ENCODE measurements around the gene BGLAP.

Gene BGLAP

DNA sequence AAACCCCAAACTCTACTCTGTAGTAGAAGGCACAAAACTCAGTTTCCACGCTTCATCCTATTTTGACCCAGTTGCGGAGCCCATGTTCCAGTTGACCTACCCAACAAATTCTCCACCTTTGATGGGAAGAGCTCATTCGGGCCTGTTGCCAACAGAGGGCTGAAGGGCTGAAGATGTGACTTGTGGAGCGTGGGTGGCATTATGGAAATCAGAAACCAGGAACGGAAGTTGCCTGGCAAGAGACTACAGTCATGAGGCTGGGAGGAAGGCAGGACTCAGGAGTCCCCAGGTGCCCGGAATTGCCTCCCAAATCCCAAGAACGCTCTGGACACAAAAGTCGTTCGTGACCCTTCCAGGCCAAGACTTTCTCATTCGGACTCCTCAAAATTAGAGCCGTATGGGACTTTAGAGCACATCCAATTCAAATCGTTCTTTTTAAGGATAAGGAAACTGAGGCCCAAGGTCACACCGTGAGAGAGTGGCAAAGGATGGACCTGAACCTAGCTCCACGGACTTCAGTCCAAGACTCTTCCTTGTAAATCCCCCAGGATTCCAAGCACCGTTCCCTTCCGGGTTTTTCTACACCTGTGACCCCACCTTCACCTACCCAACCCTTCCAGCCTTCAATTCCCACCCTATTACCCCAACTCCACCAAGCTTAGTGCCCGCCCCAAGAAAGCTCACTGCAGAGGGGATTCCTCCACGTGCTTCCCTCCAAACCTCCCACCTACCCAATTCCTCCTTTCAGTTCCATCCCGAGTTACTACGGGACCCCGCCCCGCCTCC lies 39.9 kb downstream of the BGLAP start:
- TF ChIP-seq, protein P1, sequence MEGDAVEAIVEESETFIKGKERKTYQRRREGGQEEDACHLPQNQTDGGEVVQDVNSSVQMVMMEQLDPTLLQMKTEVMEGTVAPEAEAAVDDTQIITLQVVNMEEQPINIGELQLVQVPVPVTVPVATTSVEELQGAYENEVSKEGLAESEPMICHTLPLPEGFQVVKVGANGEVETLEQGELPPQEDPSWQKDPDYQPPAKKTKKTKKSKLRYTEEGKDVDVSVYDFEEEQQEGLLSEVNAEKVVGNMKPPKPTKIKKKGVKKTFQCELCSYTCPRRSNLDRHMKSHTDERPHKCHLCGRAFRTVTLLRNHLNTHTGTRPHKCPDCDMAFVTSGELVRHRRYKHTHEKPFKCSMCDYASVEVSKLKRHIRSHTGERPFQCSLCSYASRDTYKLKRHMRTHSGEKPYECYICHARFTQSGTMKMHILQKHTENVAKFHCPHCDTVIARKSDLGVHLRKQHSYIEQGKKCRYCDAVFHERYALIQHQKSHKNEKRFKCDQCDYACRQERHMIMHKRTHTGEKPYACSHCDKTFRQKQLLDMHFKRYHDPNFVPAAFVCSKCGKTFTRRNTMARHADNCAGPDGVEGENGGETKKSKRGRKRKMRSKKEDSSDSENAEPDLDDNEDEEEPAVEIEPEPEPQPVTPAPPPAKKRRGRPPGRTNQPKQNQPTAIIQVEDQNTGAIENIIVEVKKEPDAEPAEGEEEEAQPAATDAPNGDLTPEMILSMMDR (conservative IDR thresholded peaks at IDR 0.05; ENCODE audit: control insufficient read depth, insufficient read depth, low read depth, low read length) = no peak
- H3K4me3 ChIP-seq (ENCODE audit: control insufficient read depth, low read depth, low read length) = peak overlapping the region; percentile 97
- peak; percentile 46 for DNase-seq (ENCODE audit: low read depth)

DNA sequence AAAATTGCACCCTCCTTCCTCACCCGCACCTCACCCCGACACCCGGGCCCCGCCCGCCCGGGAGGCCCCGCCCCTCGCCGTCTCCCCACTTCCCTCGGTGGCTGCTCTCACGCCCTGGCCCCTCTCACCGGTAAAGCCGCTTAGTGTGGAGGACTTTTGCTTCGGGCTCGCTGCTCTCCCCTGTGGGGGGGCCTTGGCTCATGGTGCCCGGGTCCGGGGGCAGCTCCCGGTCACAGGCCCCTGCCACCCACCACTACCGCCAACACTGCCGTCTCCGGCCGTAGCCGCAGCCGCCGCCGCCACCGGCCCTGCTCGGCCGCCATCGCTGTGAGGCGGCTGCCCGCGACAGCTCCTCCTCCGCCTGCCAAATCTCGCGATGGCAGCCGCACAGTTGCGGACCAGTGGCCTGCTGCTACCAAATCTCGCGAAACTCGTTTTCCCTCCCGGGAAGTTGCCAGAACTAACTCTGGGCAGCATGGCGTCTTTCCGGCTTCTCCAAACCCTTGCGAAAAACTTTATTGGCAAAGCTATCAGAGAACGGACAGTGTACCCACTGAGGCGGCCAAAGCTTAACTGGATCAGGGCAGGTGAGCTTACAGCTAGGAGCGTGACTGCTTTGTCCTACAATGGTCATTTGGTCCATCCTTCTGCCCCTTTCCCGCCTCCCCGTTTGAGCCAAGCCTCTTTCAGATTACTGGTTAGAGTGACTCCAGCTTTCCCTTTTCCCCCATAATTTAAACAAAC lies 40.7 kb downstream of the BGLAP start, which contains the start of gene SMG5:
TSS of gene SMG5 (minus strand) at position 347 of the 744 bp plus-strand sequence. CDS start at position 202, 145 bp downstream.
- peak; percentile 99 for DNase-seq (ENCODE audit: low read depth)
- peak within 1 kb of the TSS; percentile 97 for H3K4me3 ChIP-seq (ENCODE audit: control insufficient read depth, low read depth, low read length)
- TF ChIP-seq, protein P1 (conservative IDR thresholded peaks at IDR 0.05; ENCODE audit: control insufficient read depth, insufficient read depth, low read depth, low read length) = no peak

DNA sequence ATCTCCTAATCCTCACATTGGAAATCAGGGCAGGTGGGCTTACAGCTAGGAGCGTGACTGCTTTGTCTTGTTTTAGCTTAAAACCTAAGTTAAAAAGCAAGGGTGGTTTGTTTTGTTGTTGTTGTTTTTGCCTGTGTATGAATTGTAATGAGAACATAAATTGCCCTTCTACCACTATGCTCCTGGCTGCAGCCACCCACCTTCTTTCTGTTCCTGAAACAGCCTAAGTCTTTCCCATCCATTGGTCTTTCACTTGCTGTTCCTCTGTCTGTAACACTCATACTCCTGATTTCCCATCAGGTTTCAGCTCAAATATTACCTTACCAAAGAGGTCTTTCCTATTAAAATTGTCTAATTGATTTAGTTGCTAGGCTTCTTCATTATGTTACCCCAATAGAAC lies 41.5 kb downstream of the BGLAP start:
- peak overlapping the region; percentile 93 for H3K4me3 ChIP-seq (ENCODE audit: control insufficient read depth, low read depth, low read length)
- TF ChIP-seq, protein P1 (conservative IDR thresholded peaks at IDR 0.05; ENCODE audit: control insufficient read depth, insufficient read depth, low read depth, low read length) = no peak

DNA sequence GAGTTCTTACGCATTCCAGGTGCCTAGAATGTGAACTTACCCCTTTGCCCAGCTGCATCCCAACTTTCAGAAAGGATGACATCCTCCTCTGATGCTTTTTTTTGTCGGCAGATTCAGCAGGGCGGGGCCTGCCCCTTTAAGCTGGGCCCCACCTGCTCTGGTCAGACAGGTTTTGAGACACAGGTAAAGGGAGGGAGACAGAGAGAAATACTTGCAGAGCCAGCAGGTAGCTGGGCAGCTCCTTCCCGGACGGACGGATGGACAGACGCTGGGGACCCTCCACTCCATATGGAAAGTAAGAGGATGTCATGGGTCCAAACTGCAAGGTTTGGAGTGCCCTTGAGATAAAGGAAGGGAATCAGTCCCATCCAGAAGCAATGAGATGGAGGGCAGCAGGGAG lies 42.1 kb downstream of the BGLAP start, which contains the start of gene TMEM79:
TSS of gene TMEM79 (plus strand) at position 214 of the 400 bp plus-strand sequence. CDS start 902 bp downstream, outside the sequence.
- TF ChIP-seq, protein P1 (conservative IDR thresholded peaks at IDR 0.05; ENCODE audit: control insufficient read depth, insufficient read depth, low read depth, low read length) = no peak
- no peak for DNase-seq (ENCODE audit: low read depth)
- peak within 1 kb of the TSS; percentile 93 for H3K4me3 ChIP-seq (ENCODE audit: control insufficient read depth, low read depth, low read length)

More for the DNA sequence above, 41.5 kb downstream of the BGLAP start:
- no peak for DNase-seq (ENCODE audit: low read depth)

DNA sequence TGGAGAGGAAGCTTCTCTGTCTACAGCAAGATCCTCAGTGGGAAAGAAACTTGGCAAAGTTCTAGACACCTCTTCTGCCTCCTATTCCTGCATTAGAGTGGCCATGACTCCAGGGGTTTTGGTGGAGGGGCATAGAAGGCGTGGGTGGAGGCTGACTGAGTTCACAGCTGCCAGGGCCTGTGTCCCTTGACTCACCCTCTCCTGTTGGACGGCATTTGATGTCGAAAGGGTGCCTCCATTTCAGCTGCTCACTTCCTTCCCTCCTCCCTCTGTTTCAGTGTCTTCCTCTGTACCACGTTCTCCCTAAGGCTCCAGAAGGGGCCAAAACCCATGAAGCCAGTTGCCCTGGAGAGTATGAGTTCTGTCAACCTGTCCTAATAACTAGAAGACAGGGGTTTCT lies 42.8 kb downstream of the BGLAP start:
- peak; percentile 62 for DNase-seq (ENCODE audit: low read depth)
- no peak overlapping the region for H3K4me3 ChIP-seq (ENCODE audit: control insufficient read depth, low read depth, low read length)
- TF ChIP-seq, protein P1 (conservative IDR thresholded peaks at IDR 0.05; ENCODE audit: control insufficient read depth, insufficient read depth, low read depth, low read length) = no peak

DNA sequence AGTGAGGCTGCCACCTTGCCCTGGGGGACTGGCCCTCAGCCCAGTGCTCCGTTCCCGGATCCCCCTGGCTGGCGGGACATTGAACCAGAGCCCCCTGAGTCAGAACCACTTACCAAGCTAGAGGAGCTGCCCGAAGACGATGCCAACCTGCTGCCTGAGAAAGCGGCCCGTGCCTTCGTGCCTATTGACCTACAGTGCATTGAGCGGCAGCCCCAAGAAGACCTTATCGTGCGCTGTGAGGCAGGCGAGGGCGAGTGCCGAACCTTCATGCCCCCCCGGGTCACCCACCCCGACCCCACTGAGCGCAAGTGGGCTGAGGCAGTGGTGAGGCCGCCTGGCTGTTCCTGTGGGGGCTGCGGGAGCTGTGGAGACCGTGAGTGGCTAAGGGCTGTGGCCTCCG lies 43.5 kb downstream of the BGLAP start:
- H3K4me3 ChIP-seq (ENCODE audit: control insufficient read depth, low read depth, low read length) = no peak overlapping the region
- TF ChIP-seq, protein P1 (conservative IDR thresholded peaks at IDR 0.05; ENCODE audit: control insufficient read depth, insufficient read depth, low read depth, low read length) = no peak

More for the DNA sequence above, 43.5 kb downstream of the BGLAP start:
- no peak for DNase-seq (ENCODE audit: low read depth)

Measured in fibroblast of mammary gland (primary cell).